DMS 273 (cell line): ENCODE results near the gene GTF2H4.
"Not testable (repeated sequence)": the region's sequence is repeated elsewhere in the genome, so short reads cannot be mapped to it uniquely, and the experiment has no call there.

Source experiments
- DNase-seq: peaks from one replicate; lab custom pipeline; 2025; ENCODE audit not compliant: unreplicated experiment; lab: John Stamatoyannopoulos, UW

Gene GTF2H4

GRCh38 chr6:30893666-30894065 is 14.3 kb upstream of the GTF2H4 start:
- no peak for DNase-seq

GRCh38 chr6:30894381-30894780 is 13.6 kb upstream of the GTF2H4 start:
- DNase-seq: no peak

GRCh38 chr6:30894935-30895334 is 13.1 kb upstream of the GTF2H4 start:
- DNase-seq: no peak

GRCh38 chr6:30895343-30895742 is 12.7 kb upstream of the GTF2H4 start:
- no peak for DNase-seq

GRCh38 chr6:30896541-30896940 is 11.5 kb upstream of the GTF2H4 start:
- DNase-seq: no peak

GRCh38 chr6:30897882-30898281 is 10.1 kb upstream of the GTF2H4 start:
- DNase-seq: no peak

GRCh38 chr6:30898750-30899360 is 9.2 kb upstream of the GTF2H4 start:
- no peak for DNase-seq

GRCh38 chr6:30900863-30901417 is 7.1 kb upstream of the GTF2H4 start:
- DNase-seq: no peak

GRCh38 chr6:30901436-30901835 is 6.6 kb upstream of the GTF2H4 start:
- no peak for DNase-seq

- not testable (repeated sequence) for DNase-seq
These were observed 5.8 kb upstream of the GTF2H4 start for GRCh38 chr6:30902196-30902595.

GRCh38 chr6:30902709-30903108 is 5.3 kb upstream of the GTF2H4 start:
- no peak for DNase-seq

GRCh38 chr6:30903236-30903635 is 4.8 kb upstream of the GTF2H4 start:
- DNase-seq: no peak

GRCh38 chr6:30907290-30907757 is 683 bp upstream of the GTF2H4 start:
- DNase-seq: not testable (repeated sequence)

GRCh38 chr6:30908700-30909099 is 693 bp downstream of the GTF2H4 start:
- DNase-seq: no peak

GRCh38 chr6:30910473-30910872 is 2.5 kb downstream of the GTF2H4 start:
- DNase-seq: not testable (repeated sequence)

- no peak for DNase-seq
These were observed 4.9 kb downstream of the GTF2H4 start for GRCh38 chr6:30912746-30913520.

- no peak for DNase-seq
These were observed 5.7 kb downstream of the GTF2H4 start for GRCh38 chr6:30913721-30914075.

- peak; percentile 94 for DNase-seq
These were observed 6.3 kb downstream of the GTF2H4 start, which contains the start of gene VARS2 for GRCh38 chr6:30914076-30914853. Gene VARS2, plus strand, starts transcription at chr6:30914238. Its CDS starts 599 bp downstream, at chr6:30914837.

- DNase-seq: no peak
These were observed 7.0 kb downstream of the GTF2H4 start for GRCh38 chr6:30914854-30915590.

- peak; percentile 67 for DNase-seq
These were observed 7.6 kb downstream of the GTF2H4 start for GRCh38 chr6:30915591-30915946.

GRCh38 chr6:30917041-30917440 is 9.0 kb downstream of the GTF2H4 start:
- no peak for DNase-seq
